ENCODE data around the gene POFUT1.

Gene POFUT1

GRCh38 chr20:32249030-32249738, 41.5 kb downstream of the POFUT1 start:
- TF ChIP-seq TAF1 (IDR thresholded peaks at IDR 0.05; ENCODE audit: borderline replicate concordance, insufficient read depth, low read length) (no peak), POLR2AphosphoS5 (IDR thresholded peaks at IDR 0.05; ENCODE audit: low read depth, low read length) (no peak), REST (IDR thresholded peaks at IDR 0.05; ENCODE audit: insufficient read depth in 1 of 2, low read depth in 2 of 2, low read length in 2 of 2) (no peak), FOXP2 (optimal IDR thresholded peaks at IDR 0.05; ENCODE audit: borderline replicate concordance, extremely low read depth, extremely low read length, insufficient read depth) (no peak), SIN3A (IDR thresholded peaks at IDR 0.05; ENCODE audit: borderline replicate concordance, insufficient read depth, low read length) (no peak)

DNA sequence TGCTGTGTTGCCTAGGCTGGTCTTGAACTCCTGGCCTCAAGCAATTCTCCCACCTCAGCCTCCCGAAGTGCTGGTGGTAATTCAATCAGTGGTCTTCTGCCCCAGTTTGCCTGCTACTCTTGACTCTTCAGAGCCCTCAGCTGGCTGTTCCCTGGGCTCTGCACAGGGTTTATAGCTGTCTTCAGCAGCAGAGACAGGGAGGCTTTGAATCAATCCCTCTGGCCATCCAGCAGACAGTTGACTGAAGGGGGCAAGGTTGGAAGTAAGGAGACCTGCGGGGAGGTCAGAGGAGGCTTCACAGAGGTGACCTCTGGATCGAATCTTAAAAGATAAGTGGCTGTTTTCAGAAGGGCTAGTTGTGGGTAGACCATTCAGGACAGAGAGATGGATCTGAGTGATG, 43.8 kb downstream of the POFUT1 start:
- TF ChIP-seq REST (IDR thresholded peaks at IDR 0.05; ENCODE audit: insufficient read depth in 1 of 2, low read depth in 2 of 2, low read length in 2 of 2) (no peak), SIN3A (IDR thresholded peaks at IDR 0.05; ENCODE audit: borderline replicate concordance, insufficient read depth, low read length) (no peak), FOXP2 (optimal IDR thresholded peaks at IDR 0.05; ENCODE audit: borderline replicate concordance, extremely low read depth, extremely low read length, insufficient read depth) (no peak), TAF1 (IDR thresholded peaks at IDR 0.05; ENCODE audit: borderline replicate concordance, insufficient read depth, low read length) (no peak), POLR2AphosphoS5 (IDR thresholded peaks at IDR 0.05; ENCODE audit: low read depth, low read length) (no peak)

- no peak for TF ChIP-seq TAF1 (IDR thresholded peaks at IDR 0.05; ENCODE audit: borderline replicate concordance, insufficient read depth, low read length)
- no peak for TF ChIP-seq FOXP2 (optimal IDR thresholded peaks at IDR 0.05; ENCODE audit: borderline replicate concordance, extremely low read depth, extremely low read length, insufficient read depth)
- no peak for TF ChIP-seq SIN3A (IDR thresholded peaks at IDR 0.05; ENCODE audit: borderline replicate concordance, insufficient read depth, low read length)
- no peak for TF ChIP-seq POLR2AphosphoS5 (IDR thresholded peaks at IDR 0.05; ENCODE audit: low read depth, low read length)
- no peak for TF ChIP-seq REST (IDR thresholded peaks at IDR 0.05; ENCODE audit: insufficient read depth in 1 of 2, low read depth in 2 of 2, low read length in 2 of 2)
These were observed 44.5 kb downstream of the POFUT1 start for GRCh38 chr20:32252189-32252588.

DNA sequence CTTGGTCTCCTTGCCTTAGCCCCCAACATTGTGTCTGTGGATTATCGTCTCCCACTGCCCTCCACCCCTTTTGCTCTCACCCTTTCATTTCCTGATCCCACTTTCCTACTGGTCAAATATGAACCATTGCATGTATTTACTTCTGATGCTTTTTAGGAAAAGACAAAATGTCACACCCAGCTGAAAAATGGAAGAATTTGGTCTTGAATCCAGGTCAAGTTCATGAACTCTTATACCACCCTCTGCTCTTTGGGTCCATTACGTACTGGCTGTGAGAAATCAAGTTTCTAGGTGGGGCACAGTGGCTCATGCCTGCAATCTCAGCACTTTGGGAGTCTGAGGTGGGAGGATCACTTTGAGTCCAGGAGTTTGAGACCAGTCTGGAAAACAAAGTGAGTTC, 54.0 kb downstream of the POFUT1 start:
- TF ChIP-seq SIN3A (IDR thresholded peaks at IDR 0.05; ENCODE audit: borderline replicate concordance, insufficient read depth, low read length), result no peak
- no peak for TF ChIP-seq FOXP2 (optimal IDR thresholded peaks at IDR 0.05; ENCODE audit: borderline replicate concordance, extremely low read depth, extremely low read length, insufficient read depth)
- TF ChIP-seq REST (IDR thresholded peaks at IDR 0.05; ENCODE audit: insufficient read depth in 1 of 2, low read depth in 2 of 2, low read length in 2 of 2), result no peak
- no peak for TF ChIP-seq TAF1 (IDR thresholded peaks at IDR 0.05; ENCODE audit: borderline replicate concordance, insufficient read depth, low read length)
- no peak for TF ChIP-seq POLR2AphosphoS5 (IDR thresholded peaks at IDR 0.05; ENCODE audit: low read depth, low read length)

Data from PFSK-1 (cell line).